IPS-NIHi11 (cell line): ENCODE data around the gene CCDC38.
"Not testable (repeated sequence)": the region's sequence is repeated elsewhere in the genome, so short reads cannot be mapped to it uniquely, and the experiment has no call there.

Experiments
- DNase-seq: peaks from one replicate; pipeline ENCODE4 v3.0.0; 2012; ENCODE audit warnings: mixed read lengths, low spot score

CCDC38 gene

DNA sequence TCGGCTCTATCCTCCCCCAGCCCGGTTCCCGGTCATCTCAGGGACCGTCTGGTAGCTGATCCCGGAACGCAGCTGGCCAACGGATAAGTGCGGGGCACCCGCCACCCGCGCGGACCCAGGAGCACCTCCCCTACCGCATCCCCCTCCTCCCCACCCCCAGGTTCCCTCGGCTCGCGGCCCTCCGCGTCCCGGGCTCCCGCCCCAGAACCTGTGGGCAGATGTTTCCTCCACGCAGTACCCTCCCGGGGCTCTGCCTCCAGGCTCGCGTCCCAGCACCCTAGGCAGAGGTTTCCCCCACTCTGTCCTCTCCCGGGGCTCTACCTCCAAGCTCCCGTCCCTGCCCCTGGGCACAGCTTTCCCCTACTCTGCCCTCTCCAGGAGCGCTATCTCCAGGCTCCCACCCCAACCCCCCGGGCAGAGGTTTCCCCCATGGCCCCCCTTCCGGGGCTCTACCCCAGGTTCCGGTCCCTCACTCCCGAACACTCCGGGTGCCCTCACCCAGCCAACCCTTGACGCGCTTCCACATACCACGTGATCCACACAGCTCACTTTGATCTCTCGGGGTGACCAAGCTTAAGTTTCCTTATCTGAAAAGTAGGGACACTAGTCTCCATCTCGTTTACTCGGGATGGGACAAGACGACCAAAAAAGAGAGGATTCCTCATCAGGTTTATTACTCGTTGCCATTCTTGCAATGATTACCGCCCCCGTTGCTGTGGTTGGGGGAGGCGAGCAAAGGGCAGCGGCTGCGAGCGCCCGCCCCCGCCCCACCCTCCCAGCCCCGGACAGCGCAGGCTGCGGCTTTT, at the start of gene CCDC38:
Gene CCDC38 (minus strand): TSS at position 91 of the 806 bp plus-strand sequence. CDS start 6,105 bp downstream, outside the sequence.
- DNase-seq = peak; percentile 93

DNA sequence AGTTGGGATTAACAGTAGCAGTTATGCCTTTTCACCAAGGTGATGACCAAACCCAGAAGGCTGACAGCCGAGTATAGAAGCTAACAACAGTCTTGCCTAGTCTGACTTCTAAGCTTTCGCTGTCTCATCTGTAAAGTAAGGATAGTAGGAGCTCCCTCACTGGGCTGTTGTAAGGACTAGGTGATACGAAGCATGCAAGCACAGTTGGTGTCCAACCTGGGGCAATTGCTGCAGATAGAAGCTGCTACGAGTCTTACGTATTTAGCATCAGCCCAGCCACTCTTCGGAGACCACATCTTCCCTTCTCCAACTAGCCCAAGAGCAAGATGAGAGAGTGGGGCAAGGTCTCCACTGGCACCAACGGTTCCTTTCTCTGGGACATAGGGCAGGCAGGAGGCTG, 47.7 kb upstream of the CCDC38 start:
- DNase-seq = no peak

DNA sequence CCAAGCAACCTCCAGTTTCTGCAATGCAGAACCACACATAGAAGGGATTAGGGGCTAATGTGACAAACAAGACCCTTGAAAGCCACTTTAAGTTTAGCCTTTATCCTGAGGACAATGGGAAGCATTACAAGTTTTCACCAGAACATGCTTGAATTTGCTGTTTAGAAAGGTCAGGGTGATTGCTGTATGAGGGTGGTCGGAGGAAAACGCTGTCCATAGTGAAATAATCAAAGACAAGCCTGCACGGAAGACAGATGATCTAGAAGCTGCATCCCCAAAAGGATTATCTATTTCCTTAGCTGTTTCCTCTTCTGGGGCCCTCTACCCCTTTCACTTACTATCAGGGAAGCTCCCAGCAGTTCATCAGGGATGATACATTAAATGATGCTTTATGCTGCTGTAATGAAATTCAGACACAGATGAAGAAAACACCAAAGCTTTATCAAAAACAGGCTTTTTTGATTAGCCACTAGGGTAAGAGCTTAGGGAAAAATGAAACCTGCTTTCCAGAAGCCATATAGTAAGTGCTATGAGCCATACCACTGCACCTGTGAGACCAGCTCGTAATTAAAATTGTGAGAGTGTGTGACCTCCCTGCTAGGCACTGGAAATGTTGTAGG, 47.2 kb upstream of the CCDC38 start:
- no peak for DNase-seq

DNA sequence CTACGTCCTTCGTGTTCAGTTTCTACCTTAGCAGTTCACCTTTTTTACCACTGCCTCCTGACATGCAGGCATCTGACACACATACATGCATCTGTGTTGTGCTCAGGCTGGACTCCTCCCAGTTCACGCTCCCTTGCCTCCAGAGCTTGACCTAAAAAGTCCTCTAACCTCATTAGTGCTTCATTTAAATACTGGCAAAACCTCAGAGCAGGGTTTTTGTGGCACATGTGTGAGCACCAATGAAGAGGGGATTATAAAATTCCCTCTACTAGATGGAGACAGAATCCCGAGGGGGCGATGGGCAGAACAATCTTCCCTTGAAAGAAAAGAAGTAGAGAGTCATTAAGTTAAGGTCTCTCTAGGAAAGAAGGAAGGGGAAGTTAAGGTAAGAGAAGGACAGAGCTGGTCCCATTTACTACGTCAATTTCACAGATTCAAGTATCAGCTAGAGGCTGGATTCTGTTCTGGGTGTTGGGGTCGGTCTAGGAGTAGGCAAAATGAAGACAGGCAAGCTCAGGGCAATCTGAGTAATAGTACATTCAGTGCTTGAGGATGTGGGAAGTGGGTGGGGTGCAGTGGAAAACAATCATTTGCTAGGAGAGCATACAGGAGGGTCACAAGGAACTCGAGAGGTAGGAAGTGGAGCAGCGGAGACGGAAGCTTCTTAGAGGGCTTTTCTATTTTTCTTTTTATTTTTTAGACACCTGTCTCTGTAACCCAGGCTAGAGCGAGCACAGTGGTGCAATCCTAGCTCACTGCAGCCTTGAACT, 46.3 kb upstream of the CCDC38 start:
- DNase-seq = no peak

DNA sequence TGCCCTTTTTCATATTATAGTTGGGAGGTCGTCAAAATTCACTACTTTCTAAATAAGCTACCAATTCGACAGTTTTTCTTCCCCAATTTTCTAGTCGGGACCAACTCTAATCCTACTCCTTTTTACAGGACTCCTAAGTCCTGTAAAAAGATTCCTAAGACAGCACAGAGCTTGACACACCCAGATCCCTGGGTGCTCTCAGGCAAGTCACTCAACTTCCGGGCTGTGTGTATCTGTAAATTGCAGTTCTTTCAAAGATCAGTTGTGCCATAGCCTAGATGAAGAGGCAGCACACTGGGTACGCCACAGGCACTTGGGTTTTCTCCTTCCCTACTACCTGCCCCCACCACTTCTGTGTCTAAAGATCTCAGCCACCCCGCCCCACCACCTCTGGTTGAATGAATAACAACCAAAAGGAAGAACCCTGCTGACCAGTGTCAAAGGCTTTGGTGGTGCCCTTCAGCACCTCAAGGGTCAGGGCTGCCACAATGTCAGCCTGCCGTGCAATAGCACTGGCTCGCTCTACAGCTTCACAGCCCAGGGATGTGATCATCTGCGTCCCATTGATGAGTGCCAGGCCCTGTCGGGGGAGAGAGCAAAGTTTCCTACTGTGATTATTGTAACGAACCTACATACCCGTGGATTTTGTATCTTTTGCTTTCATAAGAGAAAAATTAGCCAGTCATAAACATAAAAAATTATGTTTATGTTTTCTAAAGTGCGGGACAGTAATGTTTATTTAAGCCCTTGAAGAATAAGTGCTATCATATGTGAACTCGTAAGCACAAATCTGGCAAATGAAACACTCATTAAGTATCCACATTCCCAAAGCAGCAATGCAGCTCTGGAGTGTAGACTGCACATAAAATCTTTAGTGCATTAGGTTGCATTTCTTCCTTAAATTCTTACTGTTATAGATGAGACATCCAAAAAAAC, 44.5 kb upstream of the CCDC38 start:
- peak; percentile 27 for DNase-seq

DNA sequence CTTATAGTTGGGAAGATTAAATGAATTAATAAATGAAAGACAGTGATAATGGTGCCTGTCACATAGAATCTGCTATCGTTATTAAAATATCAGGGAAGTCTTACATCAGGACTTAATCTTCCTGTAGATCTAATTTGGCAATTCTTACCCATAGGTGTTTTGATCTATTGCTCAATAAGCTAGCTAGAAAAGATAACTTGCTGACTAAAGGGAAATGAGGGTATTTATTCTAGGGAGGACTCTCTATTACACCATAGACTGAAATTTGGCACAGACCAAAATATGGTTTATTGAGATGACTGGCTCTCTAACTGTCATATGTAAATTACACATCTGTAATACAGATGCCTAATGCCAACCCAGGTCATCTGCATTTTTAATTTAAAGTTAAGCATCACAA, 42.3 kb upstream of the CCDC38 start:
- no peak for DNase-seq

DNA sequence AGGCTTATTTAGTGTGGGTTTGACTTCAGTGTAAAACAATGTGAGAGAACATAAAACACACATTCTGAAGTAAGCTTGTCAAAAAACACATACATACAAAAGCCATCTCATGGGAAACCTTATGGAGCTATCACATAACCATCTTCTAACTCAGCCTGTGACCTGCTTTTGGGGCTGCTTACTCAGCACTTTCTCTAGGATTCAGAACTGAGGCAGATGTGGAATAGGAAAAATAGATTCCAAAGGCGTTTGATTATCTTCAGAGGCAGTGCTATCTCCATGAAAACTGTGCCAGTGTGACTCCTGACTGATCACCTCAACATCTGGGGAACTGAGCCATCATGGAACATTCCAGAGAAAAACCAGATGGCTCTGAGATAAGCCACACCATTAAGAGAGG, 40.2 kb upstream of the CCDC38 start:
- DNase-seq = no peak

DNA sequence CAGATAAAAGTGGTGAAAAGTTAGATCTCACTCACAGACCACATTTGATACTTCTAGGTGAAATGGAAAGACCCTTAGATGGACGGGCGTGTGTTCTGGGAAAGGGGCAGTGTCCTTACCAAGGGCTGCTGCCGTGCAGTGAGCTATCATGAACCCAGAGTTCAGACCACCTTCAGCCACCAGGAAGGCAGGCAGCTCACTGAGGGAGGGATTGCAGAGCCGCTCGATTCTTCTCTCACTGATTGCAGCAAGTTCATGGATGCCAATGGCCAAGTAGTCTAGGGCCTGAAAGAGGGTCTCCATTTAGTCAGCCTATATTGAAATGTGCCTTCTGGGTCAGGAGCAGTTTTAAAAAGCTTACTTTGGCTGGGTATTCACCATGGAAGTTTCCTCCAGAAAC, 38.0 kb upstream of the CCDC38 start:
- DNase-seq = no peak

DNA sequence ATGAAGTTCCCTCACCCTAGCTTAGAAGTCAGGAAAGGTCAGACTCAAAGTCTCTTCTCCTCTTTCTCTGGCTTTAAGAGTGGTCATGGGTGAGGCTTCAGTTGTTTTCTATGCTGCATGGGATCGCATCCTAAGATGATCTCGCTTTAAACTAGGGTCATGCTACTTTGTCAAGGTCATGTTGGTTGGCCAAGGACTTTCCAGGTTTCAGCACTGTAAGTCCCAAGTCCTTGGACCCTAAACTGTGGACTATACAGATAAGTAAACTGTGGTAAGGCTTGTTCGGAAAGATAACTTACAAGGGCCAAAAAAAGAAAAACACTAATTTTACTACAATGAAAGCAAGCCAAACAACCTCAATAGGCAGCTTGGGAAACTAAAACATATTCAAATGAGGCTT, 36.4 kb upstream of the CCDC38 start:
- no peak for DNase-seq

DNA sequence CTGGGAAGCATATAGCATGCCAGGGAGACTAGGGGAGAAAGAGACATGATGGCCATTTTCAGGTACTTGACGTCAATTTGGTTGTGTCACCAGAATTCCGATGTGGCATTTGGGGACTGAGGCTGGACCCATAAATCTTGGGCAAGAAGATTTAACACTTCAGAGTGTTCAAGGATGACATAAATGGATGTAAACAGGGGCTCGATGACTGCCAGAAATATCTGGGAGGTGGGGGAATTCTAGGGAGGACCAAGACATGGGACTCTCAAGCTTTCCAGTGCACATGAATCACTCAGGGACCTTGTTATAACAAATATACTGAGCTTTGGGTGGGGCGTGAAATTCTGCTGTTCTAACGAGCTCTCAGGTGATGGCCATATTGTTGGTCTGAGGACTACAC, 35.9 kb upstream of the CCDC38 start:
- no peak for DNase-seq

DNA sequence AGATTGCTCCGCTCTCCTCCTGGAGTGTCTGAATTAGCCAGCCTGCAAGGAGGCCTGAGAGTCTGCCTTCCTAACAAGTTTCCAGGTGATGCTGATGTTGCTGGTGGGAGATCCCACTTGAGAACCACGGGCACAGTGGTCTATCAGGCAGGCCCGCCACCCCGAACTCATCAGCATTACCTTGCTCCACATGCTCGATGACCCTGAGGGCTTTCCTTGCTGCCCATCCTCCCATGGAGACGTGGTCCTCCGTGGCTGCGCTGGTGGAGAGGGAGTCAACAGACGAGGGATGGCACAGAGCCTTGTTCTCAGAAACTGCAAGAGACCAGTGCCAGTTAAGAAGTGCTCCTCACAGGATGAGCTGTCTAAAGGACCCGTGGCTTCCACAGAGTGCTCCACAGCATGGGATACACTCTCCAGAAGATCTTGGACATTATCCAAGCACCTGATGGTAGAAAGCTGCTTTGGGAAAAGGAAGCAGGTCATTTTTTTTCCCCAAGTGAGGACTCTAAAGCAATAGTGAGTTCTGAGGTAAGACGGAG, 35.4 kb upstream of the CCDC38 start:
- no peak for DNase-seq

DNA sequence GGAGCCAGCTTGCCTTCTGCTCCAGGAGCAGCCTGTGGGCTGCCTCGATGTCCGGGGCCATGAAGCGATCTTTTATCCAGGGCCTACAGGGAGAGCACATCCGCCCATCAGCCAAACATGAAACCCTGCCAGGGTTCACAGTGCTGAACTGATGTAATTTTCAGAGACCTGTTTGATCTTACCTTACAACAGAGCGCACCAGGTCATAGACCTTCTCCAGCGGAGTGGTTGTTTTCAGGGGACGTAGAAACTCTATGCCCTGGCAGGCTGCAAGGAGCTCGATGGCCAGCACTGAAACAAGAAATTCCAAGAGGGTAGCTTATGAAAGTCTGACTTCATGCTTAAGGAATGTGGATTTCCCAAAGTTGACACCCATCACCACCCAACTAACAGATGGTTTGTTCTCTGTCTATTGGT, 34.0 kb upstream of the CCDC38 start:
- DNase-seq = no peak

DNA sequence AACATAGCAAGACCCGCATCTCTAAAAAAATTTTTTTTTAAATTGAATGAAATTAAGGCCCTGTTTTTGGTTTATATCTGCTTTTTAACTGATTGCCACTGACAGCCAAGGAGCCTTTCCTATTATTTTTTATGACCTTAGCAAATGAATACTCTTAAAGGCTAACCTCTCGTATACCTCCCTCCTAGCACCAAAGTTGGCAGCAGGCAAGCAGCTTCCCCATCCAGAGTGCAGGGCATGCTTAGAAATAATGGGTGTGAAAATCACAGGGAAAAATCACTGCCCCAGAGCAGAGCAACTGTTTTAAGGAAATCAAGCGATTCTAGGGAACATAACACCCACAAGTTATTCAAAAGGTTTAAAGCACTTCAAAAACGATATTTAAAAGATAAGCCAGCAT, 33.1 kb upstream of the CCDC38 start:
- no peak for DNase-seq

DNA sequence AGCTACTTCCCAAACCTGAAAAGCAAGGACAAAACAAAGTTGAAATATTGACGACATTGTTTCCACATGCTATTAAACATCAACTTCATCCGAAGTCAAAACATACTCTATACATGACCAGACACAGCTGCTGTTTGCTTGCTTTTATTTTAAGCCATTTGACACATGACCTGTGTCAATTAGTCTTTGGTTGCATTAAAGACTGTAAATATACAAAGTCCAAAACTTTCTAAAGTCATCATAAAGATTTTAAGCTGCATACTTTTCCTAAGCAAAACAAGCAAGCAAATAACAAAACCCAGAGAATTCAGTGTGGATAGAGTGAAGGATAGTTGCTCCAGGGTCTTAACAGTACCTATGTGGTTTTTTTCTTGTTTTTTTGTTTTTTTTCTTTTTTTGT, 31.9 kb upstream of the CCDC38 start:
- DNase-seq = no peak

DNA sequence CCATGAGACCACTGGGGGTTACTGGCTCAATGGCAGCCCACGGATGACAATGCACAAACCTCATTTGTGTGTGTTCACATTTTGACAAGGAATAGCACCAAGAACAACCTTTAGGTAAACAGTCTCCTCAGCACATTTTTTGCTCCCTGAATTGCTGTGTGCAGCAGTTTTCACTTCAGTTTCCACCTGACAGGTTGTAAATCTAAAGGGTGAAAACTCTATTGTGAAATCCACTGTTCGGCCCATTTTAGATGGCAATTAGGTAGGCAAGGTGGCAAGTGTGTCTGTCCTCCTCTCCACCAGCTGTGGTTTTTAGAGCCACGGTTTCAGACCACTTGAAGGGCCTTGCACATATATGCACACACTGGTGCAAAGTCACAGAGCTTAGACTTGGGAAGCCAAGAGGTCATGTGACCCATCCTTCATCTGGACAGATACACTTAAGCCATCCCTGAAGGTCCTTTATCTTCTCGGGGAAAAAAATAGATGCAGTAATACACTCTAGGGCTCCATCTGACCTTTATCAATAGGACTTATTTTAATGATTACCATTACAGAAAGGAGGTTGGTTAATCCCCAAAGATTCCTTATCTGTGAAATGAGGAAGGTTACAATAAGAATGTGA, 30.5 kb upstream of the CCDC38 start:
- DNase-seq = no peak

DNA sequence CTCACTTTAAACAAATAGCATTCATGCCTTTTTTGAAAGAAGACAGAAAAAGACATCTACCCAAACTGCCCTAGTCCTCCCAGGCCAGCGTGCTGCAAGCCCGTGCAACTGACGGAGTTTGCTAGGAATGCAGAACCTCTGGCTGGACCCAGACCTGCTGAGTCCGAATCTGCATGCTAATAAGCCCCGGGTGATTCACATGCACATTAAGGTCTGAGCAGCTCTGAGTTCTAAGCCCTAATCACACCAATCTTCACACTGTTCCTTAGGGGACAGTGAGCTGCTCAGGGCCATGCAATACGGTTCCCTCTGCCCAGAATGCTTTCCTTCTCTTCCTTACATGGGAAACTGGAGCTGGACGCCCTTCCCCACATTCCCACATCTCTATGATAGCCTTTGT, 28.5 kb upstream of the CCDC38 start:
- peak; percentile 60 for DNase-seq

DNA sequence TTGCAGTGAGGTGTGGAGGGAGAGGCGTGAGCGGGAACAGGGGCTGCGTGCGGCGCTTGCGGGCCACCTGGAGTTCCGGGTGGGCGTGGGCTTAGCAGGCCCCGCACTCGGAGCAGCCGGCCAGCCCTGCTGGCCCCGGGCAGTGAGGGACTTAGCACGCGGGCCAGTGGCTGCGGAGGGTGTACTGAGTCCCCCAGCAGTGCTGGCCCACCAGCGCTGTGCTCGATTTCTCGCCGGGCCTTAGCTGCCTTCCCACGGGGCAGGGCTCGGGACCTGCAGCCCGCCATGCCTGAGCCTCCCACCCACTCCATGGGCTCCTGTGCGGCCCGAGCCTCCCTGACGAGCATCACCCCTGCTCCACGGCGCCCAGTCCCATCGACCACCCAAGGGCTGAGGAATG, 26.7 kb upstream of the CCDC38 start:
- DNase-seq = not testable (repeated sequence)

DNA sequence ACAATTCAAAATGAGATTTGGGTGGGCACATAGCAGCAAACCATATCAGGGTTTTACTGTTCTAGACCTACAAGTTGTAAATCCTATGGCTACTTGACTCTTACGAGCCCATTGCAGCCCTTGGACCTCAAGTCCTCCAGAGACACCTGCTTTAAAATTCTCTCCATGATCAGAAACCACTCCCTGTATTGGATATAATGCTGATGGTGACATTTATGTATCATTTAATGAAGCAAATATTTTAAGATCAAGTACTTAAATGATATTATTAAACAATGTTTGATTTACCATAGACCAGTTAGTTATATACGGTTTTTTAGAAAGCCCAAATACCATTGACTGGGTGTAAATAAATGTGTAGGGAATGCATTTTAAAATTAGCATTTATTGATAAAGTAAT, 24.9 kb upstream of the CCDC38 start:
- DNase-seq = no peak

DNA sequence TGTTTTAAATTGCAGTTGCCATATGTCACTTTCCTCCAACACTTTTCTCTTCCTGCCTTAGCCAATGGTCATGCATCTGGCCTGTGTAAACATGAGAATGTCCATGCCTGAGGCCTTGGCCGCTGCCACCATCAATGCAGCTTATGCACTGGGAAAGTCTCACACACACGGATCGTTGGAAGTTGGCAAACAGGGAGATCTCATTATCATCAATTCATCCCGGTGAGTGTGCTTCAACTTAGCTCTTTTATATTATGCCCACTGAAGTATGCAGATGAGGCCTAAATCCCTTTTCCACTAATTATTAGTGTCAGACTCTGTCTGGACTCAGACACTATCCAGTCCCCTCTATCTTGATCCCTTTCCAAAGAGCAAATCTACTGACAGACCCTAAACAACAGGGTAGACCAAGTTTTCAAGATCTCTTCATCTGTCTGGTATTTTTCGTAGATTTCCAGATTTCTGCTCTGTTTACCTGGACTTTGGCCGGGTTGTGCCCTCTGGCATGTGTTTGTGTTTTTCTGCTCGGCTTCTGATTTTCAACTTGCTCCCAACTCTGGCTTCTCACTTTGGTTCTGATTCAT, 24.0 kb upstream of the CCDC38 start:
- DNase-seq = no peak

DNA sequence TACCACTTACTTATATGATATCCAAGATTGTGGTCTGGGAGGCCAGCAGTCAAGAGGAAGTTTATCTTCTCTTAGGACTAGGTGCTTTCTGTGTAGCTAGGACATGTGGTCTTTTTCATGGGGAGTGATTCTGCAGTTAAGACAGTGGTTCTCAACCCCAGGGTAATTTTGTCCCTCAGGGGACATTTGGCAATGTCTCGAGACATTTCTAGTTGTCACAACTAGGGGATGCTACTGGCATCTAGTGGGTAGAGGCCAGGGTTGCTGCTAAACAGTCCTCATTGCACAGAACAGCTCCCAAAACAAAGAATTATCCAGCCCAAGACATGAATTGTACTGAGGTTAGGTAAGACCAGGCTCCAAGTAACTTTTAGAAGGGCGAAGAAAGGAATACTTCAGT, 20.7 kb upstream of the CCDC38 start:
- DNase-seq = no peak

DNA sequence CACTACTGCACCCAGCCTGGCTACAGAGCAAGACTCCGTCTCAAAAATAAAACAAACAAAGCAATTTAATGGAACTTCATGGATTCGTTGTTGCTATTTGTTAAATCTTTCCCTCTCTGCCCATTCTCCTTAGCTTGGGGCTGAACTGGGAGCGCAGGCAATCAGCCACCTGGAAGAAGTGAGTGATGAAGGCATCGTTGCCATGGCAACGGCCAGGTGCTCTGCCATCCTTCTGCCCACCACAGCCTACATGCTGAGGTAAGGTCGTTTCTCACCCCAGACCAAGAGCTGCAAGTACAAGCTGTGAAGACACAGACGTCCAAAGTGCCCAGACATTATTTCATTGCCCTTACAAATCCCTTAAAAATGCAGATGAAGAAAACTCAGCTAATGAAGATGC, 19.8 kb upstream of the CCDC38 start:
- no peak for DNase-seq
